Activated B cell treated with CpG ODN at 0.5 μM for 24 hours (primary cell): ENCODE data around the gene DYDC1. TPM values are rescaled to one million over a fixed set of nuclear protein-coding genes. Genes with fewer than 3 reads are reported as not detected.
A peak's percentile ranks its signal among the peaks of the same experiment; 100 is the strongest.

ENCODE experiments used
- ATAC-seq: fragments of 200-7000 bp; cut with Tn5 transposase; one replicate; pipeline ENCODE4 v1.10.0; 2021; ENCODE audit warnings: low read depth, mild to moderate bottlenecking, moderate library complexity
- CTCF ChIA-PET: fragments of 350-600 bp; sonication (Branson Sonifier 250); formaldehyde crosslinking; loops from one replicate; lab custom pipeline; 2021; ENCODE audit warnings: antibody characterized with exemption; lab: Charles Lee
- POLR2A ChIA-PET: fragments of 350-600 bp; sonication (Branson Sonifier 250); formaldehyde crosslinking; loops from one replicate; lab custom pipeline; 2021; ENCODE audit warnings: antibody characterized with exemption; lab: Charles Lee
- DNase-seq: peaks from one replicate; pipeline ENCODE4 v3.0.0; 2022
- H3K27ac Mint-ChIP-seq: one replicate; pipeline ENCODE4 v1.8.0; 2020; ENCODE audit warnings: mixed read lengths
- H3K27me3 Mint-ChIP-seq: one replicate; pipeline ENCODE4 v1.8.0; 2021; ENCODE audit warnings: mixed read lengths
- H3K36me3 Mint-ChIP-seq: one replicate; pipeline ENCODE4 v1.8.0; 2021; ENCODE audit warnings: low read depth, mixed read lengths
- H3K4me1 Mint-ChIP-seq: one replicate; pipeline ENCODE4 v1.8.0; 2021; ENCODE audit warnings: mixed read lengths
- H3K4me3 Mint-ChIP-seq: one replicate; pipeline ENCODE4 v1.8.0; 2020; ENCODE audit warnings: mild to moderate bottlenecking, mixed read lengths
- H3K9me3 Mint-ChIP-seq: one replicate; pipeline ENCODE4 v1.8.0; 2020; ENCODE audit warnings: mixed read lengths
- CTCF ChIP-seq: fragments of 200-600 bp; IDR thresholded peaks from one replicate; pipeline ENCODE4 v1.8.0; 2022; ENCODE audit warnings: antibody characterized with exemption, mild to moderate bottlenecking
- intact Hi-C: fragments of 100-400 bp; cut with micrococcal nuclease; formaldehyde crosslinking; loops from one replicate; pipeline ENCODE4 v1.15.1; 2024
- total RNA-seq: library from RNA; stranded (reverse); gene quantifications from 2 replicates; pipeline ENCODE4 v1.2.3, GENCODE V29; 2022

DYDC1 gene
- total RNA-seq, result not detected in 2 replicates

DNA sequence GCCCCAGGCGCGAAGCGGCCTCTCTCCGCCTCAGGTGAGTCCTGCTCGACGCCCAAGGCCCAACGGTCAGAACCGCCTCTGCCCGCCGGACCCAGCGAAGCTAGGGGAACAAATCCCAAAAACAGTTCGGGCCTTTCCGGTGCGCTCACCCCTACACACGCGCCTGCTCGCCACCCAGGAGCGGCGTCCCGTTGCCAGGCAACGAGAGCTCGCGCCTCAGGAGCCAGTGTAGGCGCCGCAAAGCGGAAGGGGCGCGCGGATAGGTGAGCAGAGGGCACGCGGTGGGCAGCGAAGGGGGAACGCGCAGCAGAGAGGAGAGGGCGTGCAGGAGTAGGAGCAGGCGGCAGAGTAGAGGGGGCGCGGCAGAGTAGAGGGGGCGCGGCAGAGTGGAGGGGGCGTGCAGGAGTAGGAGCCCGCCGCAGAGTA is at the start of gene DYDC1, which contains the start of gene DYDC2:
DYDC1 (minus strand) TSS at position 193 of the 426 bp plus-strand sequence. CDS start 4,154 bp downstream, outside the sequence.
DYDC2 (plus strand) TSS at position 219 of the 426 bp plus-strand sequence. CDS start 5,663 bp downstream, outside the sequence.
- no peak for TF ChIP-seq CTCF
- Mint-ChIP-seq H3K36me3 (no peaks in the 10 kb centered on the region), H3K4me1 (peaks cover 17% of the 10 kb centered on the region), H3K27ac (no peak within 1 kb of the TSS), H3K4me3 (peak within 1 kb of the TSS; percentile 72), H3K9me3 (no peaks in the 10 kb centered on the region), H3K27me3 (peaks cover 35% of the 10 kb centered on the region)
- ATAC-seq (peak; percentile 87), DNase-seq (peak; percentile 21)
- CTCF ChIA-PET, result no interaction called here
- POLR2A ChIA-PET, result no interaction called here
- intact Hi-C loops, result no loop called here

DNA sequence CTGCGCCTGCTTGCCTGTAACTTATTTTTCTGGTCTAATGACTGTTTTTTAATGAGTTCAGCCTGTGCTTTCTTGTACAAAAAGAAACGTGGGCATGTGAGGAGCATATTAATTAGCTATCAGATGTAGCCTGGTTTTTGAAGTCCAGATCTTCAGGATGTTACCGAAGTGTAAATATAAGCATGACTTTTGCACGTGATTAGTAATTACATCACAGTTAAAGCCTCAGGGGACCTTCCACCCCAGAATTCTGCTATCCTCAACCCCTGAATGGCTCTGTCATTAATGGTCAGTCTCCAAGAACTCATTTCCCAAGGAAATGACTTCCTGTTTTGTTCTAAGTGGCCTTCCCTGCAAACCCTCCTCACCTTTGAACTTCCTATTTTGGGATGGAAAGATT is 49.6 kb upstream of the DYDC1 start:
- H3K27me3 Mint-ChIP-seq, result peaks cover 2% of the 10 kb centered on the region
- DNase-seq, result no peak
- no peaks in the 10 kb centered on the region for H3K36me3 Mint-ChIP-seq
- TF ChIP-seq CTCF, result no peak
- no peaks in the 10 kb centered on the region for H3K9me3 Mint-ChIP-seq
- CTCF ChIA-PET, result no interaction called here
- ATAC-seq, result no peak
- intact Hi-C loops, result loop anchor here (5.0 to 10.0 kb wide), 2 partner anchors 66 to 259 kb away; no protein-coding TSS in a partner anchor
- POLR2A ChIA-PET, result no interaction called here
- H3K27ac Mint-ChIP-seq, result no peak overlapping the region
- H3K4me3 Mint-ChIP-seq, result no peak overlapping the region
- H3K4me1 Mint-ChIP-seq, result peaks cover 12% of the 10 kb centered on the region

GRCh38 chr10:80405626-80406025 is 49.1 kb upstream of the DYDC1 start:
- ATAC-seq (no peak), DNase-seq (no peak)
- CTCF ChIA-PET, result no interaction called here
- POLR2A ChIA-PET, result no interaction called here
- H3K27me3 Mint-ChIP-seq, result peaks cover 2% of the 10 kb centered on the region
- peaks cover 12% of the 10 kb centered on the region for H3K4me1 Mint-ChIP-seq
- intact Hi-C loops, result loop anchor here (5.0 to 10.0 kb wide), 2 partner anchors 67 to 259 kb away; no protein-coding TSS in a partner anchor
- H3K9me3 Mint-ChIP-seq, result no peaks in the 10 kb centered on the region
- H3K4me3 Mint-ChIP-seq, result no peak overlapping the region
- TF ChIP-seq CTCF, result no peak
- H3K36me3 Mint-ChIP-seq, result no peaks in the 10 kb centered on the region
- no peak overlapping the region for H3K27ac Mint-ChIP-seq

DNA sequence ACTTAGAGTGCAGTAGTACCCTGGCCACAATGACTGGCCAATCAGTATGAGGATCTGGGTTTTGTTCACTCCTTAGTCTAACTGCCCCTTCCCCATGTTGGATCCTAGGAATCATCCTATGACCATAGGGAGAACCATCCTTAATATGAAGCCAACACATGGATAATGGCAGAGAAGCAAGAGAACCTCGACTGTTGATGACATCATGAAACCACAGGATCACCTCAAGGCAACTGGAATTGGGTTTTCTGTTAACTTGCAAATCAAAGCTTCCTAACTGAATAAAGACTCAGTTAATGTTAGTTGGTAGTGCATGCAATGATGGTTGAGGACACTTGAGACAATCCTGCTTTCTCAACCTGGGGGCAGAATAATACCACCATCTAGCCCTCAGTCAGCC is 48.5 kb upstream of the DYDC1 start:
- Mint-ChIP-seq H3K9me3 (no peaks in the 10 kb centered on the region), H3K4me3 (no peak overlapping the region), H3K4me1 (peaks cover 12% of the 10 kb centered on the region), H3K27me3 (peaks cover 2% of the 10 kb centered on the region), H3K36me3 (no peaks in the 10 kb centered on the region), H3K27ac (no peak overlapping the region)
- no peak for TF ChIP-seq CTCF
- no peak for DNase-seq
- ATAC-seq, result no peak
- ChIA-PET POLR2A (no interaction called here), CTCF (no interaction called here)
- intact Hi-C loops, result loop anchor here (5.0 to 10.0 kb wide), 2 partner anchors 67 to 260 kb away; no protein-coding TSS in a partner anchor

DNA sequence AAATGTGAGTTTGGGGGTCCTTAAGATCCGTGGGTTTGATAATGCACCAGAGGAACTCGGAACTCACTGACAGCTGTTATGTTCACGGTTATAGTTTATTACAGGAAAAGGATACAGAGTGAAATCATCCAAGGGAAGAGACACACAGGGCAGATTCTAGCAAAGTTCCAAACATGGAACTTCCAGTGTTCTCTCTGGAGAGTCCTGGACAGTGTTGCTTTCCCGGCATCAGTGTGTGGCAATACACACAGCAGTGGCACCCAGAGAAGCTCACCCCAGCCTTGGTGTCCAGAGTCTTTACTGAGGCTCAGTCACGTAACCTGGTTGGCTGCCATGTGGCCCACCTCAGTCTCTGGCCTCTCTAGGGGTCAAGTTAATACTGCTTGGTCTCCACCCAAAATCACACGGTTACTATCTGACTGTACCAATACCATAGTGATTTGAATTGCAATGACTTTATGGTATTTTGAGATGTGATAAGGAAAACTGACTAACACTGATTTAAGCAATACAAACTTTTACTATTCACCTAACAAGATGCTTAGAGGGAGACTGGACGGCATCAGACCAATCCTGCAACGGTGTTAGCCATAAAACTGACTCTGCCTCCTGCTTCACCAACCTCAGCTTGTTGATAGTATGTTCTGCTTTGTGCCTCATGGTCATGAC is 43.7 kb upstream of the DYDC1 start:
- no peak for DNase-seq
- Mint-ChIP-seq H3K27ac (no peak overlapping the region), H3K4me1 (no peaks in the 10 kb centered on the region), H3K36me3 (no peaks in the 10 kb centered on the region), H3K9me3 (no peaks in the 10 kb centered on the region), H3K4me3 (no peak overlapping the region), H3K27me3 (no peaks in the 10 kb centered on the region)
- ChIA-PET CTCF (no interaction called here), POLR2A (no interaction called here)
- intact Hi-C loops, result loop anchor here (10.0 kb wide), 1 partner anchor 265 kb away; no protein-coding TSS in a partner anchor
- TF ChIP-seq CTCF, result no peak
- ATAC-seq, result no peak
